Nephron (organoid): ENCODE data around the gene PCDH9.

Experiments
- H3K27ac Mint-ChIP-seq, 3 experiments: 2 replicates each; pipeline ENCODE4 v1.8.0; 2020; ENCODE audit warnings: mixed read lengths in 3 of 3, mild to moderate bottlenecking in 2 of 3, moderate library complexity in 1 of 3
- H3K27me3 Mint-ChIP-seq: 2 replicates; pipeline ENCODE4 v1.8.0; 2021; ENCODE audit warnings: low read depth, mild to moderate bottlenecking, moderate library complexity, mixed read lengths
- H3K36me3 Mint-ChIP-seq: 2 replicates; pipeline ENCODE4 v1.8.0; 2020; ENCODE audit warnings: low read depth, mixed read lengths
- H3K4me1 Mint-ChIP-seq: 2 replicates; pipeline ENCODE4 v1.8.0; 2020; ENCODE audit warnings: mixed read lengths
- H3K4me3 Mint-ChIP-seq, 3 experiments: 2 replicates each; pipeline ENCODE4 v1.8.0; 2020; ENCODE audit warnings: mild to moderate bottlenecking in 3 of 3, mixed read lengths in 3 of 3, moderate library complexity in 2 of 3
- H3K9me3 Mint-ChIP-seq: 2 replicates; pipeline ENCODE4 v1.8.0; 2020; ENCODE audit warnings: mixed read lengths
- CTCF ChIP-seq, 3 experiments: fragments of 200-600 bp; sonication (generic); IDR thresholded peaks; one replicate each; pipeline ENCODE4 v1.5.0; 2021; ENCODE audit warnings: antibody characterized with exemption in 3 of 3; ENCODE audit not compliant: unreplicated experiment in 3 of 3

PCDH9 gene

GRCh38 chr13:66556306-66556705, 673.8 kb downstream of the PCDH9 start:
- Mint-ChIP-seq H3K36me3 (peaks cover 7% of the 10 kb centered on the region), H3K9me3 (peaks cover 5% of the 10 kb centered on the region)

GRCh38 chr13:66553391-66553790, 676.7 kb downstream of the PCDH9 start:
- no peak overlapping the region for H3K27ac Mint-ChIP-seq
- H3K36me3 Mint-ChIP-seq: peaks cover 3% of the 10 kb centered on the region
- no peak overlapping the region for H3K4me3 Mint-ChIP-seq
- no peaks in the 10 kb centered on the region for H3K27me3 Mint-ChIP-seq
- no peaks in the 10 kb centered on the region for H3K9me3 Mint-ChIP-seq
- peaks cover 14% of the 10 kb centered on the region for H3K4me1 Mint-ChIP-seq
- TF ChIP-seq CTCF (IDR thresholded peaks at IDR 0.05; ENCODE audit: unreplicated experiment in 3 of 3): no peak

More at GRCh38 chr13:66556306-66556705, 673.8 kb downstream of the PCDH9 start:
- Mint-ChIP-seq H3K4me1 (peaks cover 19% of the 10 kb centered on the region), H3K27me3 (no peaks in the 10 kb centered on the region), H3K27ac (no peak overlapping the region), H3K4me3 (no peak overlapping the region)
- TF ChIP-seq CTCF (IDR thresholded peaks at IDR 0.05; ENCODE audit: unreplicated experiment in 3 of 3): no peak

- Mint-ChIP-seq H3K4me1 (no peaks in the 10 kb centered on the region), H3K27me3 (no peaks in the 10 kb centered on the region), H3K36me3 (no peaks in the 10 kb centered on the region), H3K27ac (no peak overlapping the region), H3K4me3 (no peak overlapping the region), H3K9me3 (no peaks in the 10 kb centered on the region)
- TF ChIP-seq CTCF (IDR thresholded peaks at IDR 0.05; ENCODE audit: unreplicated experiment in 3 of 3): no peak
Measured at GRCh38 chr13:66551128-66551527, 679.0 kb downstream of the PCDH9 start.

- Mint-ChIP-seq H3K36me3 (no peaks in the 10 kb centered on the region), H3K27me3 (no peaks in the 10 kb centered on the region), H3K27ac (no peak overlapping the region), H3K4me3 (no peak overlapping the region), H3K4me1 (no peaks in the 10 kb centered on the region), H3K9me3 (no peaks in the 10 kb centered on the region)
- TF ChIP-seq CTCF (IDR thresholded peaks at IDR 0.05; ENCODE audit: unreplicated experiment in 3 of 3): no peak
Measured at GRCh38 chr13:66547685-66548084, 682.5 kb downstream of the PCDH9 start.

- no peaks in the 10 kb centered on the region for H3K36me3 Mint-ChIP-seq
- TF ChIP-seq CTCF (IDR thresholded peaks at IDR 0.05; ENCODE audit: unreplicated experiment in 3 of 3): no peak
- H3K4me3 Mint-ChIP-seq: no peak overlapping the region
- no peaks in the 10 kb centered on the region for H3K4me1 Mint-ChIP-seq
- no peaks in the 10 kb centered on the region for H3K27me3 Mint-ChIP-seq
- H3K27ac Mint-ChIP-seq: peak overlapping the region in 1 of 3 experiments; percentile 18
- H3K9me3 Mint-ChIP-seq: no peaks in the 10 kb centered on the region
Measured at GRCh38 chr13:66546534-66547379, 683.4 kb downstream of the PCDH9 start.

GRCh38 chr13:66543780-66544179, 686.4 kb downstream of the PCDH9 start:
- TF ChIP-seq CTCF (IDR thresholded peaks at IDR 0.05; ENCODE audit: unreplicated experiment in 3 of 3): peak in 1 of 3 experiments; percentile 11
- H3K9me3 Mint-ChIP-seq: no peaks in the 10 kb centered on the region
- H3K4me1 Mint-ChIP-seq: no peaks in the 10 kb centered on the region
- H3K4me3 Mint-ChIP-seq: no peak overlapping the region
- H3K27ac Mint-ChIP-seq: no peak overlapping the region
- peaks cover 4% of the 10 kb centered on the region for H3K36me3 Mint-ChIP-seq
- H3K27me3 Mint-ChIP-seq: no peaks in the 10 kb centered on the region
